Neural progenitor cell (in vitro differentiated cells): ENCODE data around the gene RNASEH2A. TPM values are rescaled to one million over a fixed set of nuclear protein-coding genes. Genes with fewer than 3 reads are reported as not detected.

ENCODE experiments used
- DNase-seq: peaks from one replicate; pipeline ENCODE4 v3.0.0-alpha.2; 2016; ENCODE audit warnings: low spot score
- H2AFZ ChIP-seq: fragments of 200-600 bp; sonication (generic); replicated peaks from 2 replicates; pipeline ENCODE4 v1.6.1; 2016; ENCODE audit warnings: antibody characterized with exemption
- H3F3A ChIP-seq: fragments of 200-600 bp; sonication (generic); 2 replicates; pipeline ENCODE4 v1.6.1; 2016; ENCODE audit warnings: antibody characterized with exemption, low read depth
- H3K27ac ChIP-seq: fragments of 200-600 bp; sonication (generic); 2 replicates; pipeline ENCODE4 v1.5.1; 2016; ENCODE audit warnings: mild to moderate bottlenecking
- H3K27me3 ChIP-seq: fragments of 200-600 bp; sonication (generic); 2 replicates; pipeline ENCODE4 v1.6.1; 2016; ENCODE audit warnings: mild to moderate bottlenecking, moderate library complexity
- H3K36me3 ChIP-seq: fragments of 200-600 bp; sonication (generic); 2 replicates; pipeline ENCODE4 v1.5.1; 2016
- H3K4me1 ChIP-seq: fragments of 200-600 bp; sonication (generic); 2 replicates; pipeline ENCODE4 v1.6.1; 2016; ENCODE audit warnings: mixed run types
- H3K4me2 ChIP-seq: fragments of 200-600 bp; sonication (generic); 2 replicates; pipeline ENCODE4 v1.6.1; 2016
- H3K4me3 ChIP-seq: fragments of 200-600 bp; sonication (generic); 2 replicates; pipeline ENCODE4 v1.5.1; 2016
- H3K79me2 ChIP-seq: fragments of 200-600 bp; sonication (generic); 2 replicates; pipeline ENCODE4 v1.6.1; 2016; ENCODE audit warnings: low read depth
- H3K9ac ChIP-seq: fragments of 200-600 bp; sonication (generic); 2 replicates; pipeline ENCODE4 v1.6.1; 2016
- H3K9me3 ChIP-seq: fragments of 200-600 bp; sonication (generic); 2 replicates; pipeline ENCODE4 v1.5.1; 2016; ENCODE audit warnings: low read depth
- H4K20me1 ChIP-seq: fragments of 200-600 bp; sonication (generic); 2 replicates; pipeline ENCODE4 v1.6.1; 2016; ENCODE audit warnings: low read depth
- H3K27ac Mint-ChIP-seq: 3 replicates; pipeline ENCODE4 v1.8.0; 2021; ENCODE audit warnings: mixed read lengths
- H3K27me3 Mint-ChIP-seq: 2 replicates; pipeline ENCODE4 v1.8.0; 2022; ENCODE audit warnings: low read depth, mild to moderate bottlenecking, inconsistent platforms, moderate library complexity, mixed read lengths; ENCODE audit not compliant: insufficient read depth
- H3K36me3 Mint-ChIP-seq: 3 replicates; pipeline ENCODE4 v1.8.0; 2021; ENCODE audit warnings: mixed read lengths
- H3K4me1 Mint-ChIP-seq: 3 replicates; pipeline ENCODE4 v1.8.0; 2021; ENCODE audit warnings: mixed read lengths
- H3K4me3 Mint-ChIP-seq: 3 replicates; pipeline ENCODE4 v1.8.0; 2021; ENCODE audit warnings: mild to moderate bottlenecking, moderate library complexity, mixed read lengths
- H3K9me3 Mint-ChIP-seq: 3 replicates; pipeline ENCODE4 v1.8.0; 2020; ENCODE audit warnings: mixed read lengths
- CTCF ChIP-seq: fragments of 200-600 bp; sonication (generic); IDR thresholded peaks from 2 replicates; pipeline ENCODE4 v1.5.1; 2017; ENCODE audit warnings: antibody characterized with exemption, mild to moderate bottlenecking
- EZH2 ChIP-seq: fragments of 200-600 bp; sonication (generic); IDR thresholded peaks from 2 replicates; pipeline ENCODE4 v1.6.1; 2017; ENCODE audit warnings: antibody characterized with exemption, mild to moderate bottlenecking, moderate library complexity
- EZH2phosphoT487 ChIP-seq: fragments of 200-600 bp; sonication (generic); IDR thresholded peaks from 2 replicates; pipeline ENCODE4 v1.6.1; 2017; ENCODE audit warnings: antibody characterized with exemption
- total RNA-seq: library from RNA; depleted of rRNA; stranded (reverse); fragments of >200 nt; gene quantifications from 2 replicates; pipeline ENCODE4 v1.2.3, GENCODE V29; 2015; ENCODE audit warnings: low replicate concordance

Gene RNASEH2A
- total RNA-seq, 1 donor from 2014 or later: 60.3 TPM

GRCh38 chr19:12789904-12790619 lies 16.3 kb upstream of the RNASEH2A start:
- no peaks in the 10 kb centered on the region for H3K36me3 ChIP-seq
- DNase-seq: peak; percentile 99
- H3K9ac ChIP-seq: no peak overlapping the region
- H3K4me1 ChIP-seq: peaks cover 30% of the 10 kb centered on the region
- H3K27me3 Mint-ChIP-seq: peaks cover 8% of the 10 kb centered on the region
- peak overlapping the region; percentile 74 for H3K27ac Mint-ChIP-seq
- no peaks in the 10 kb centered on the region for H3K36me3 Mint-ChIP-seq
- H3K27me3 ChIP-seq: peaks cover 39% of the 10 kb centered on the region
- H3K4me3 Mint-ChIP-seq: peak overlapping the region; percentile 88
- no peaks in the 10 kb centered on the region for H3K79me2 ChIP-seq
- no peak for TF ChIP-seq EZH2phosphoT487
- no peak for TF ChIP-seq CTCF
- TF ChIP-seq EZH2: no peak
- H3K4me1 Mint-ChIP-seq: peaks cover 32% of the 10 kb centered on the region
- H4K20me1 ChIP-seq: no peaks in the 10 kb centered on the region
- no peaks in the 10 kb centered on the region for H3K9me3 ChIP-seq
- peaks cover 62% of the 10 kb centered on the region for H3F3A ChIP-seq
- no peaks in the 10 kb centered on the region for H3K9me3 Mint-ChIP-seq
- no peak overlapping the region for H3K27ac ChIP-seq
- H2AFZ ChIP-seq: peak overlapping the region; percentile 23
- peak overlapping the region; percentile 61 for H3K4me3 ChIP-seq
- H3K4me2 ChIP-seq: peak overlapping the region; percentile 84

- H3K79me2 ChIP-seq: no peaks in the 10 kb centered on the region
- H3K4me2 ChIP-seq: peak overlapping the region; percentile 84
- peaks cover 60% of the 10 kb centered on the region for H3F3A ChIP-seq
- H3K4me3 Mint-ChIP-seq: peak overlapping the region; percentile 88
- peak overlapping the region; percentile 74 for H3K27ac Mint-ChIP-seq
- peaks cover under 1% of the 10 kb centered on the region for H4K20me1 ChIP-seq
- peaks cover 31% of the 10 kb centered on the region for H3K4me1 ChIP-seq
- no peak overlapping the region for H3K9ac ChIP-seq
- H3K36me3 Mint-ChIP-seq: no peaks in the 10 kb centered on the region
- no peaks in the 10 kb centered on the region for H3K9me3 Mint-ChIP-seq
- H3K27me3 Mint-ChIP-seq: peaks cover 8% of the 10 kb centered on the region
- peaks cover 39% of the 10 kb centered on the region for H3K27me3 ChIP-seq
- no peaks in the 10 kb centered on the region for H3K36me3 ChIP-seq
- H2AFZ ChIP-seq: no peak overlapping the region
- peak overlapping the region; percentile 61 for H3K4me3 ChIP-seq
- H3K4me1 Mint-ChIP-seq: peaks cover 34% of the 10 kb centered on the region
- DNase-seq: peak; percentile 31
- H3K27ac ChIP-seq: no peak overlapping the region
- no peak for TF ChIP-seq EZH2phosphoT487
- no peak for TF ChIP-seq EZH2
- TF ChIP-seq CTCF: no peak
- no peaks in the 10 kb centered on the region for H3K9me3 ChIP-seq
Observed at GRCh38 chr19:12790628-12791344, 15.6 kb upstream of the RNASEH2A start.

GRCh38 chr19:12791345-12792050 lies 14.9 kb upstream of the RNASEH2A start, which contains the start of gene JUNB:
TSS of gene JUNB (plus strand) at chr19:12791486. CDS start at chr19:12791772, 286 bp downstream.
- Histone ChIP-seq H3F3A (peaks cover 66% of the 10 kb centered on the region), H3K4me1 (peaks cover 37% of the 10 kb centered on the region), H3K9me3 (no peaks in the 10 kb centered on the region), H3K4me3 (peak within 1 kb of the TSS; percentile 61), H3K79me2 (no peaks in the 10 kb centered on the region), H3K27ac (no peak within 1 kb of the TSS), H3K4me2 (peak within 1 kb of the TSS; percentile 84), H3K9ac (no peak within 1 kb of the TSS), H3K36me3 (no peaks in the 10 kb centered on the region), H2AFZ (no peak within 1 kb of the TSS), H3K27me3 (peaks cover 39% of the 10 kb centered on the region), H4K20me1 (peaks cover 6% of the 10 kb centered on the region)
- Mint-ChIP-seq H3K4me1 (peaks cover 41% of the 10 kb centered on the region), H3K27me3 (peaks cover 8% of the 10 kb centered on the region), H3K36me3 (peaks cover 3% of the 10 kb centered on the region), H3K4me3 (peak within 1 kb of the TSS; percentile 88), H3K9me3 (no peaks in the 10 kb centered on the region), H3K27ac (peak within 1 kb of the TSS; percentile 74)
- no peak for TF ChIP-seq EZH2
- peak; percentile 12 for TF ChIP-seq CTCF
- peak; percentile 90 for DNase-seq
